NB4 (cell line): ENCODE measurements around the gene L1CAM.

Source experiments
- DNase-seq: peaks from one replicate; pipeline ENCODE4 v3.0.0; 2010; ENCODE audit warnings: low read depth
- H3K4me3 ChIP-seq: one replicate; pipeline ENCODE4 v1.5.1; 2011; ENCODE audit warnings: mild to moderate bottlenecking, low read depth, low read length, moderate library complexity
- MAX ChIP-seq: IDR thresholded peaks from 2 replicates; pipeline ENCODE4 v1.6.1; 2011; ENCODE audit warnings: low read depth, low read length
- MYC ChIP-seq: IDR thresholded peaks from 2 replicates; pipeline ENCODE4 v1.6.1; 2011; ENCODE audit warnings: low read depth, low read length
- POLR2A ChIP-seq: IDR thresholded peaks from 2 replicates; pipeline ENCODE4 v1.6.1; 2011; ENCODE audit warnings: mild to moderate bottlenecking; ENCODE audit not compliant: insufficient read length; ENCODE audit errors: extremely low read depth
- TF ChIP-seq, protein P1 (sequence below): IDR thresholded peaks from one replicate; pipeline ENCODE4 v1.5.1; 2012; ENCODE audit warnings: low read depth, low read length

The L1CAM gene

GRCh38 chrX:153929576-153929975, 43.6 kb upstream of the L1CAM start:
- peak overlapping the region; percentile 22 for H3K4me3 ChIP-seq
- TF ChIP-seq MYC (no peak), MAX (no peak), POLR2A (no peak)
- TF ChIP-seq, protein P1, sequence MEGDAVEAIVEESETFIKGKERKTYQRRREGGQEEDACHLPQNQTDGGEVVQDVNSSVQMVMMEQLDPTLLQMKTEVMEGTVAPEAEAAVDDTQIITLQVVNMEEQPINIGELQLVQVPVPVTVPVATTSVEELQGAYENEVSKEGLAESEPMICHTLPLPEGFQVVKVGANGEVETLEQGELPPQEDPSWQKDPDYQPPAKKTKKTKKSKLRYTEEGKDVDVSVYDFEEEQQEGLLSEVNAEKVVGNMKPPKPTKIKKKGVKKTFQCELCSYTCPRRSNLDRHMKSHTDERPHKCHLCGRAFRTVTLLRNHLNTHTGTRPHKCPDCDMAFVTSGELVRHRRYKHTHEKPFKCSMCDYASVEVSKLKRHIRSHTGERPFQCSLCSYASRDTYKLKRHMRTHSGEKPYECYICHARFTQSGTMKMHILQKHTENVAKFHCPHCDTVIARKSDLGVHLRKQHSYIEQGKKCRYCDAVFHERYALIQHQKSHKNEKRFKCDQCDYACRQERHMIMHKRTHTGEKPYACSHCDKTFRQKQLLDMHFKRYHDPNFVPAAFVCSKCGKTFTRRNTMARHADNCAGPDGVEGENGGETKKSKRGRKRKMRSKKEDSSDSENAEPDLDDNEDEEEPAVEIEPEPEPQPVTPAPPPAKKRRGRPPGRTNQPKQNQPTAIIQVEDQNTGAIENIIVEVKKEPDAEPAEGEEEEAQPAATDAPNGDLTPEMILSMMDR = no peak
- DNase-seq = no peak

GRCh38 chrX:153928846-153929245, 42.9 kb upstream of the L1CAM start:
- no peak for DNase-seq
- TF ChIP-seq MYC = no peak
- TF ChIP-seq MAX = no peak
- TF ChIP-seq, protein P1 = no peak
- TF ChIP-seq POLR2A = no peak
- H3K4me3 ChIP-seq = peak overlapping the region; percentile 22

DNA sequence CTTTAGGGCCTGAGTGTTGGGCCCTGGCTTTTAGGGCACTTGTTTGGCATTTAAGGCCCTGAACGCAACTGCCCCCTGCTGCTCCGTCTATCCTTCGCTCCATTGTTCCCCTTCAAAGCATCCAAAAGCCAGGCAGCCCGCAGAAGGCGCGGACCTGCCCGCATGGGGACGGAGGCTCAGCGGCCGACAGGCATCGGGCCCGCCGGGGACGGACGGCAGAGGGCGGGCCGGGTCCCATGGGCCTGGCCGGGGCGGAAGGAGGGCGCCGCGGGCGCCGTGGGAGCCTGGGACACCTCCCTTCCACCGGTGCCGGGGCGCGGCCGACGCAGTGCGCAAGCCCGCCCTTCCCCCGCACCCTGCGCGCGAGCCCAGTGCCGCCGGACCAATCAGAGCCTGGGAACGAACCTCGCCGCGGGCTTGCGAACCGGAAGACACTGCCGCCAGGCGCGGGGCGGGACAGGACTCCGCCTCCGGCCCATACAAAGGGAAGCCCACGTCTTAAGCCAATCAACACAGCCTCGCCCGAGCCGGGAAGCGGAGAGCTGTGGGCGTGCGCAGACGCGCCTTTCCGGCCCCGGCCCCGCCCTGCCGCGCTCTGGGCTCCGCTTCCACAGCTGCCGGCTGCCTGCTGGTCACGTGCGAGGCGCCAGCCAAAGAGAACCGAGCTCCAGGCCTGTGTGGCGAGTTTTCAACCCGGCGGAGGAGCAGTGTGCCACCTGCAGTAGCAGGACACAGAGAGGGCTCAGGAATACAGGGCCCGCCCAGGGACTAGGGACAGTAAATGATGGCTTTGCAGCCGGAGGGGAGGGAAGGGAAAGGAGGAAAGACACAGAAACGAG, 42.2 kb upstream of the L1CAM start:
- peak; percentile 98 for DNase-seq
- peak; percentile 94 for TF ChIP-seq MAX
- TF ChIP-seq MYC = peak; percentile 42
- TF ChIP-seq, protein P1 = no peak
- peak; percentile 46 for TF ChIP-seq POLR2A
- peak overlapping the region; percentile 69 for H3K4me3 ChIP-seq

DNA sequence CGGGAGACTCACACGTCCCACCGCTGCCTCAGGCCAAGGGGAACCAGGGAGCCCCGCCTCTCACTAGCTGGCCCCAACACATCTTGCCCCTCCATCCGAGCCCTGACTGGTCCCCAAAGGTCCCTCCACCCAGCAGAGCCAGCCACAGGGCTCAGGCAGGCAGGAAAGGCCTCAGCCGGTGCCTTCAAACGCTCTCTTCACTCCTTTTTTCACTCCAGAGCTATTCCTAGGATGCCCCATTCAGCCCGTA, 41.6 kb upstream of the L1CAM start:
- no peak for TF ChIP-seq POLR2A
- TF ChIP-seq, protein P1 = no peak
- TF ChIP-seq MYC = no peak
- no peak for TF ChIP-seq MAX
- H3K4me3 ChIP-seq = peak overlapping the region; percentile 69
- DNase-seq = no peak

GRCh38 chrX:153926858-153927671, 41.1 kb upstream of the L1CAM start:
- TF ChIP-seq MAX = peak; percentile 72
- peak; percentile 71 for TF ChIP-seq MYC
- no peak for TF ChIP-seq POLR2A
- TF ChIP-seq, protein P1 = no peak
- DNase-seq = peak; percentile 94
- H3K4me3 ChIP-seq = peak overlapping the region; percentile 69
